ENCODE measurements around the gene TPRX2.

DNA sequence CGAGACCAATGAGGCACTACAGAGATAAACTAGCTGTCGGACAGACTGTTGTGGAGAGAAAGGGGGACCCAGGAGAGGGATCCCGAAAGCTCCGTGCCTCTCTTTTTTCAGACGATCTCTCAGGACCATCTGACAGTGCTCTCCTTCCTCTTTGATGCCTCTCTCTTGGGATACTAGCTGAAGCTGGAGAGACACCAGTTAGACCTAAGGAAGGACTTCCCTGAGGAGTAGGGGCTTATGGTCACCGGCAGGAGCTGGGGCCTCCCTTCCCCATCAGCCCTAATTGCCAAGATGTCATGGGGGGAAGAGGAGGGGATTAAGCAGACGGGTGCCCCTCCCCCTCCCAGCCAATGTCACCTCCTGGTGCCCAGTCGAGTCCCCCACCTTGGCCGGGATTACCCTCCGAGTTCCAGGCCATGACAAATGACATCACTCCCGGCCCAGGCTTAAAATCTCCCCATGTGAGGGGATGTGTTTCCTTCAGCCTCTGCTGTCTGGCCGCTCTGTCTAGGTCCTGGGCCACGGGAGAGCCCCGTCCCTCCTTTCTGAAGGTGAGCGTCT, 37.5 kb upstream of the TPRX2 start, which contains the start of gene CRX:
- TF ChIP-seq POLR2A (IDR thresholded peaks at IDR 0.05; ENCODE audit: extremely low read depth, insufficient read length): no peak
- TF ChIP-seq, protein P1, sequence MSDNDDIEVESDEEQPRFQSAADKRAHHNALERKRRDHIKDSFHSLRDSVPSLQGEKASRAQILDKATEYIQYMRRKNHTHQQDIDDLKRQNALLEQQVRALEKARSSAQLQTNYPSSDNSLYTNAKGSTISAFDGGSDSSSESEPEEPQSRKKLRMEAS (IDR thresholded peaks at IDR 0.05; ENCODE audit: low read depth, low read length): no peak
- TF ChIP-seq, protein P2, sequence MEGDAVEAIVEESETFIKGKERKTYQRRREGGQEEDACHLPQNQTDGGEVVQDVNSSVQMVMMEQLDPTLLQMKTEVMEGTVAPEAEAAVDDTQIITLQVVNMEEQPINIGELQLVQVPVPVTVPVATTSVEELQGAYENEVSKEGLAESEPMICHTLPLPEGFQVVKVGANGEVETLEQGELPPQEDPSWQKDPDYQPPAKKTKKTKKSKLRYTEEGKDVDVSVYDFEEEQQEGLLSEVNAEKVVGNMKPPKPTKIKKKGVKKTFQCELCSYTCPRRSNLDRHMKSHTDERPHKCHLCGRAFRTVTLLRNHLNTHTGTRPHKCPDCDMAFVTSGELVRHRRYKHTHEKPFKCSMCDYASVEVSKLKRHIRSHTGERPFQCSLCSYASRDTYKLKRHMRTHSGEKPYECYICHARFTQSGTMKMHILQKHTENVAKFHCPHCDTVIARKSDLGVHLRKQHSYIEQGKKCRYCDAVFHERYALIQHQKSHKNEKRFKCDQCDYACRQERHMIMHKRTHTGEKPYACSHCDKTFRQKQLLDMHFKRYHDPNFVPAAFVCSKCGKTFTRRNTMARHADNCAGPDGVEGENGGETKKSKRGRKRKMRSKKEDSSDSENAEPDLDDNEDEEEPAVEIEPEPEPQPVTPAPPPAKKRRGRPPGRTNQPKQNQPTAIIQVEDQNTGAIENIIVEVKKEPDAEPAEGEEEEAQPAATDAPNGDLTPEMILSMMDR (IDR thresholded peaks at IDR 0.05; ENCODE audit: low read depth, low read length): no peak
- TF ChIP-seq MYC (IDR thresholded peaks at IDR 0.05; ENCODE audit: low read depth, low read length): no peak

All from NB4 (cell line).